ENCODE data around the gene CDC73.

DNA sequence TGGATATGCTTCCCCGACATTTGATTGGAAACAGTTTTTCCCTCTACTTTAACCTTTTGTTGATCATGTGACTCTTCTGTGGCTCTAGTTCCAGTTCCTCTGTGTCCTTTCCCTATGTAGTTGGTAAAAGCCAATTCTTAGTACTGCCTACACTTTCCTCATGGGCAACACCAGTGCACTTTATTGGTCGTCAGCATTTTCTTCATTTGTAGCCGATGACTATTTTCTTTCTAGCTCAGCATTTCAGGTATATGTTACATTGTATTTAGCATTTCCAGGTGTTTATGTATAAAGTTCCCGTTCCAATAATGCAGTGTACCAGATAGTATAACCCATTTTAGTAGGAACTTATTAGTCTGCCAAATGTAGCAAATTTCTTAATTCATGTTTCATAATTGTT lies 92.2 kb downstream of the CDC73 start:
- TF ChIP-seq CTCF (IDR thresholded peaks at IDR 0.05) (no peak), EZH2 (IDR thresholded peaks at IDR 0.05) (no peak), EZH2phosphoT487 (IDR thresholded peaks at IDR 0.05) (no peak)
